ENCODE measurements around the gene TBCD. TPM values are rescaled to one million over a fixed set of nuclear protein-coding genes. Genes with fewer than 3 reads are reported as not detected.
A peak's percentile ranks its signal among the peaks of the same experiment; 100 is the strongest.

Gene TBCD
- total RNA-seq, 1 donor: 39.5 TPM

DNA sequence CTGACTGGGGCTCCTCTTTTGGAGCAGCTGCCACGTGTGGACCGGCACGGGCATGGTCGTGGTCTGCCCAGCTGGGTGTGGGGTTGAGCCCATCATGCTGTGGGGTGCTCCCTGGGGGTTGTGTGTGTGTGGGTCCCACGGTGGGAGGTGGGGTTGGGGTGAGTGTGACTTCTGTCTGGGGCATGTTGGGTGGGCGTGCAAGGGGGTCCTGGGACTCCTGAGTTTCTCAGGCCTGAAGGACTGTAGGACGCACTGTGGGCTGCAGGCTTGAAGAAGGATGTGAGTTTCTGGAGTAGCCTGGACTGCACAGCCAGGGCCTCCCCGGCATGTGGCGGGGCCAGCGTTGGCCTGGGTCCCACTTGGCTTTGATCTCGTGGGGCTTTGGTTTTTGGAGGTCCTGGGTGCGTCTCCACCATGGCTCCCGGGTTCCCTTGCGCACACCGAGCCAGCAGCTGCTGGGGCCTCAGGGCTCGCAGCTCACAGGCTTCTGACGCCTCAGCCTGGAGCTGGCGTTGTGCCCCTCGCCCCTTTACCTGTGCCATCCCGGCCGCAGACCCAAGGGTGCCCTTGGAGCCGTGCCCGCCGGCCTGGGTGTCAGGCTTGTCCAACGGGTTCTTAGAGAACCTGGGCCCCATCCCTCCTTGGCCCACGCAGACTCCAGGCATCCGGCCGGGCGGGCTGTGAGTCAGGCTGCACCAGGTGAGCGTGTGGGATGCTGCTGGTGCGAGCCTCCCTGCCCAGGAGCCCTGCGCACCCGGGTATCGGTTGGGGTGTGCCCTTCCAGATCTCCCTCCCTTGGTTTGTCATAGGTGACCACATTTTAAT, 122.4 kb downstream of the TBCD start:
- no peak for DNase-seq (ENCODE audit: low read depth)
- H3K4me3 ChIP-seq (ENCODE audit: low read depth, low read length): no peak overlapping the region
- TF ChIP-seq, protein P1, sequence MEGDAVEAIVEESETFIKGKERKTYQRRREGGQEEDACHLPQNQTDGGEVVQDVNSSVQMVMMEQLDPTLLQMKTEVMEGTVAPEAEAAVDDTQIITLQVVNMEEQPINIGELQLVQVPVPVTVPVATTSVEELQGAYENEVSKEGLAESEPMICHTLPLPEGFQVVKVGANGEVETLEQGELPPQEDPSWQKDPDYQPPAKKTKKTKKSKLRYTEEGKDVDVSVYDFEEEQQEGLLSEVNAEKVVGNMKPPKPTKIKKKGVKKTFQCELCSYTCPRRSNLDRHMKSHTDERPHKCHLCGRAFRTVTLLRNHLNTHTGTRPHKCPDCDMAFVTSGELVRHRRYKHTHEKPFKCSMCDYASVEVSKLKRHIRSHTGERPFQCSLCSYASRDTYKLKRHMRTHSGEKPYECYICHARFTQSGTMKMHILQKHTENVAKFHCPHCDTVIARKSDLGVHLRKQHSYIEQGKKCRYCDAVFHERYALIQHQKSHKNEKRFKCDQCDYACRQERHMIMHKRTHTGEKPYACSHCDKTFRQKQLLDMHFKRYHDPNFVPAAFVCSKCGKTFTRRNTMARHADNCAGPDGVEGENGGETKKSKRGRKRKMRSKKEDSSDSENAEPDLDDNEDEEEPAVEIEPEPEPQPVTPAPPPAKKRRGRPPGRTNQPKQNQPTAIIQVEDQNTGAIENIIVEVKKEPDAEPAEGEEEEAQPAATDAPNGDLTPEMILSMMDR (IDR thresholded peaks at IDR 0.05; ENCODE audit: insufficient read depth, low read length): no peak

DNA sequence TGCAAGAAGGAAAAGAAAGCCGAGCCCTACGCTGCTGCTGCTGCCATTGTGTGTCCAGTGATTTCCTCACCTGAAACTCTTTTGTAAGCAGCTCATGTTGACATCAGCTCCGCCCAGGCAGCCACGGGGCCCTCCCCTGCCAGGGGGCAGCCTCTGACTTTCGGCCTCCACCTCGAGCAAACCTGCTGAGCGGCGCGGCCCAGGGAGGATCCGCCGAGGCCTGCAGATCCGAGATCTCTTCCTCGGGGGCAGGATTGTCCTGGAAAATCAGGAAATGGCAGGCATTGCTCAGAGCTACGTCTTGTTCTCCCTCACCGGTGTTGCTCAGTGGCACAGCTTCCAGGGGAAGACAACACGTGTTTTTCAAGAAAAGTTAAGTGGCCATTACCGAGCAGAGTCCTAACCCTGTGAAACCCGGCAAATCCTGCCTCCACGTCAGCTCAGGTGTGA, 123.6 kb downstream of the TBCD start:
- TF ChIP-seq, protein P1 (IDR thresholded peaks at IDR 0.05; ENCODE audit: insufficient read depth, low read length): no peak
- H3K4me3 ChIP-seq (ENCODE audit: low read depth, low read length): no peak overlapping the region
- DNase-seq (ENCODE audit: low read depth): no peak

DNA sequence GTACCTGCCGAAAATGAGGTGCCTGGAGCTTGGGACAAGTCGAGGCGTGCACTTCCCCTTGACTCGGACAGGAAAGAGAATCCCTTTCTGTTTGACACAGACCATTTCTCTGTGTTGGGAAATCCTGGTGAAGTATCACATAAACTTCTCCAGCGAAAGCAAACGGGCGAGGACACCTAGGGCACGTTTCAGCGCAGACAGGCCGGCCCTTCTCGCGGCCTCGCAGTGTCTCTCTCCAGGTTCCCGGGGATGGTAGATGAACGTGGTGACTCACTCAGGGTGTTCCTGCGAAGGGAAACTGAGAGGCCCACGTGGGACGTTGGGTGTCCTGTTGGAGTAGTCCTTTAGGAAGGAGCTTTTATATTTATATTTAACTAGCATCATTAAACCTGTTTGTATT, 124.3 kb downstream of the TBCD start:
- H3K4me3 ChIP-seq (ENCODE audit: low read depth, low read length): no peak overlapping the region
- peak; percentile 22 for DNase-seq (ENCODE audit: low read depth)
- TF ChIP-seq, protein P1 (IDR thresholded peaks at IDR 0.05; ENCODE audit: insufficient read depth, low read length): no peak

DNA sequence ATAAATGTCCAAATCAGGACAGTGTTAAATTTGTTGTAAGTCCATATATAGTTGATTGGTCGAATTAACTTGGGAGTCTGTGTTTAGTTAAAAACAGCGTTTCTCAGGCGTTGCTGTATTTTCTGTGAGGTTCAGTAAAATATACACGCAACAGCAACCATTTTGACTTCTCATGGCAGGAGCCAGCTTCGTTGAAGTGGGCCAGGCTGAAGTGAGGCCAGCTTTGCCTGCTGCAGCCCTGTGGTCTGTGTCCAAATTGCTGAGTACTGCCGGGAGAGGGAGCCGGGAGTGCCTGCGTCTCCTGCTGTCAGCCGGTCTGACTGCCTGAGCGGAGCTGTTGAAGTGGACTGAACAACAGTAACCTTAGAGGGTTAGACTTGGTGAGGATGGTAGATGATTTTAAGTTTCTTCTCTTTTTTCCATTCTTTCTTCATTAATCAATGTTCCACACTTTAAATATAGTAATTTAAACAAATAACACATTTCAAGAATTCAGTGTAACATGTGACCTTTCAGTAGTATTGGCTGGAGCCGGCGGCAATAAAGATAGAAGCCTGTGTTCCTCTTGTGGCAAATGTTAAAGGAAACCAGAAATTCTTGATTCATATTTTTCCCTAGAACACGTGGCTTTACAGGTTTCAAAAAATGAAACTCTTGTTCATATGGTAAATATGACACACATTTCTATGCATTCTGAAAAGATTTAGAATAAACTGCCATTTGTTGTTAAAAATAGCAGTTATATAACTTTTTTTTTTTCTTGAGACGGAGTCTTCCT, 124.9 kb downstream of the TBCD start:
- peak; percentile 84 for DNase-seq (ENCODE audit: low read depth)
- TF ChIP-seq, protein P1 (IDR thresholded peaks at IDR 0.05; ENCODE audit: insufficient read depth, low read length): peak; percentile 75
- no peak overlapping the region for H3K4me3 ChIP-seq (ENCODE audit: low read depth, low read length)

DNA sequence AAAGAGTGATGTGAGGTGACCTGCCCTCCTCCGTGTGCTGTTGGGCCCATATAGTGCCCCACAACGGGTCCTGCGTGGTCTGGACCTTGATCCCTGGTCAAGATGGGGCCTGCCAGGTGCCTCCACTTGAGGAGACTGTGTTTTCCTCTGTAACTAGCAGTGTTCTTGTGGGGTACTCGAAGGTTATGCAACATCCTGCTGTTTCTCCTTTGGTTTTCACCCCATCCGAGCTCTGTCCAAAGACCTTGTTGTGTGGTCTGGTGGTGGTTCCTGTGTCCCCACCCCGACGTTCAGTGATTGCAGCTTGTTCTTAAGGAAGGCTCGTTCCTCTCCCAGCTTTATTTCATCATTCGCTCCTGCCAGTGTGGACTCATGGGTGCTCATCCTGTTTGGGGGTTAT, 126.7 kb downstream of the TBCD start:
- DNase-seq (ENCODE audit: low read depth): no peak

DNA sequence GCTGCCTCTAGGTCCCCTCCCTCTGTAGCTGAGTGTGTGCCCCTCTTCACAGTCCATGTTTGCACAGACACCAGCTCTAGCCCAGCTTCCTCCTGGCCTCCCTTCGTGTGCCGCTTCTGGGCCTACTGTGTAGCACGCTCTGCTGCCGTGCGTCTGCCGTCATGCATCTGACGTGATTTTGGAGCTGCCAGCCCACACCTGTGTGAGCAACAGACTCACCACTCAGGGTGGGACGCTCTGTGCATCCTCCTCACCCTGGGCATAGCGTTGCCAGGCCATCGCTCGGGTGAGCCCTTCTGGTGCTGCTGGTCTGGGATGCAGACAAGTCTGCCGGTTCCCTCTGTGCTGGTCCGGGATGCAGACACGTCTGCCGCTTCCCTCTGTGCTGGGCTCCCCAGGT, 127.4 kb downstream of the TBCD start:
- TF ChIP-seq, protein P1 (IDR thresholded peaks at IDR 0.05; ENCODE audit: insufficient read depth, low read length): no peak
- no peak overlapping the region for H3K4me3 ChIP-seq (ENCODE audit: low read depth, low read length)
- DNase-seq (ENCODE audit: low read depth): no peak

More for the DNA sequence above, 126.7 kb downstream of the TBCD start:
- TF ChIP-seq, protein P1 (IDR thresholded peaks at IDR 0.05; ENCODE audit: insufficient read depth, low read length): no peak
- H3K4me3 ChIP-seq (ENCODE audit: low read depth, low read length): no peak overlapping the region
